Pons (tissue), 1 donor: Measurements from ENCODE around the gene MAGEB3.
"Not testable (repeated sequence)": the region's sequence is repeated elsewhere in the genome, so short reads cannot be mapped to it uniquely, and the experiment has no call there.

Experiments
- DNase-seq: peaks from one replicate; pipeline ENCODE4 v3.0.0-alpha.2; 2016; ENCODE audit warnings: low spot score

Gene MAGEB3

DNA sequence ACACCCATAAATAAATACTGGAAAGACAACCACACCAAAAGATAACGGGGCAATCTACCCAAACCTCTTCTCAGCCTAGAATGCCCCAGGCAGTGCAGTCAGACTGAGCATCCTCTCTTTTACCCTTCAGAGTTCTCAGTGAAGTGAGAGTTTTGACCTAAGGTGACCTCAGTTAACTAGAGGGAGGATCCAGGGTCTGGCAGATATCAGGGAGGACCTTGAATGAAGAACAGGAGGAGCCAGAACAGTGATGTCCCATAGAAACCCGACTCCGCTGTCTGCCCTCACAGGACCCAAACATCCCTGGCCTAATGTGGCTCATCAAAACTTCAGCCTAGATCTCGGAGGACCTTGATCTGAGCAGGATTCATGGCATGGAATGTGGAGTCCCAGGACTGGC is at the start of gene MAGEB3:
Gene MAGEB3 (plus strand): TSS at position 263 of the 400 bp plus-strand sequence. CDS start 5,268 bp downstream, outside the sequence.
- no peak for DNase-seq

- no peak for DNase-seq
Measured at GRCh38 chrX:30181353-30181752, 49.1 kb upstream of the MAGEB3 start.

DNA sequence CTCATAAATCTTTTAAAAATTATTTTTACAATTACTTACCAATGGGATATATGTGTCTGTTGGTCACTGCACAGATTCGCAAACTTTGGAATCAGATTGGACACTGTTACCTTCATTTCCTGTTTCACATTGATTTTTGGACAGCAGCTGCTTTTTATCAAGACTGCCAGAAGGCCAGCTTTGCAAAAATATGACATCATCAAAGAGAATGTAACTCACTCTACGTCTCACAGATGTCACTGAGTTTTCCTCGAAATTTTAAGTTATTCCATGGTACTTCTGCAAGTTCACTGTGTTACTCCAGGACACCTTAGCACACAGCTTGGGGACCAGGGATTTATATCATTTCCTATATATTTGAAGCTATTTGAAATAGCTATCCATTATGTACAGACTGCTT is 46.9 kb upstream of the MAGEB3 start:
- DNase-seq = no peak

DNA sequence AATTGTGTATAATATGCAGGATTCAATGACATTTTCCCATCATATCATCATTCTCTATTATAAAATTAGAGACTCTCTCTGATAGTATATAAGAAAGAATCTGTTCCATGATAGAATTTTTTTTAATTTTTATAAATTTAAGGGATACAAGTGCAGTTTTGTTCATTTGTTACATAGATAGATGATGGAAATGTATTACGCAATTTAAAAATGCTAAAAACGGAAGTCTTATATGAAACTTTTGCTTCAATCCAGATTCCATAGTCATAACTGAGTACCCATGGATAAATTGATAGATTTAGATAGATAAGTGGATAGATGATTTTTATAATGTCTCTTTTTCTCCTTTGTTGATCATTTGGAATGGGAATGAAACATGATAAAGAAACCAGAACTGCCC is 40.0 kb upstream of the MAGEB3 start:
- DNase-seq = no peak

- not testable (repeated sequence) for DNase-seq
Measured at GRCh38 chrX:30193910-30194309, 36.5 kb upstream of the MAGEB3 start.

GRCh38 chrX:30196322-30196721 is 34.1 kb upstream of the MAGEB3 start:
- no peak for DNase-seq

- no peak for DNase-seq
Measured at GRCh38 chrX:30212172-30212571, 18.3 kb upstream of the MAGEB3 start.

GRCh38 chrX:30215357-30215843 is 15.1 kb upstream of the MAGEB3 start, which contains the start of gene MAGEB2:
TSS of gene MAGEB2 (plus strand) at chrX:30215563. CDS start at chrX:30218581, 3,018 bp downstream.
- no peak for DNase-seq

- DNase-seq = no peak
Measured at GRCh38 chrX:30217465-30217864, 13.0 kb upstream of the MAGEB3 start.

GRCh38 chrX:30219372-30219771 is 11.1 kb upstream of the MAGEB3 start:
- DNase-seq = no peak

GRCh38 chrX:30220661-30221060 is 9.8 kb upstream of the MAGEB3 start:
- DNase-seq = no peak

GRCh38 chrX:30224536-30224935 is 5.9 kb upstream of the MAGEB3 start:
- DNase-seq = no peak

DNA sequence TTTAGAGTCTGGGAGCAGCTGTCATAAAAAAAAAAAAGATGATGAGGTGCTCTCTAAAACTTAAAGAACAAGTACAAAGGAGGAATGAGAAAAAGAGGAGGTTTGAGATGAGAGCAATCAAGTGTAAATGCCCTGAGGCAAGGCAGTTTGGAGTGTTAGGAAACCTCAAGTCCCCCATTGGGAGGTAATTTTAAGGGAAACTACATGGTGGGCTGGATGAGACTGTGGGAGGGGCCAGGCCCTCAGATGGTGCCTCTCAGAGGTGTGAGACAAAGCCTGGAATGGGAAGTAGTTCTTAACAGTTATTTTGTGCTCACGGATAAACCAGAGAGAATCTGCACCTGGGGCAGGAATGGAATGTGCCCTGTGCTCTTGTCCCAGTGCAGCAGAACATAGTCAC is 1.9 kb upstream of the MAGEB3 start:
- no peak for DNase-seq

GRCh38 chrX:30241724-30242415 is 11.4 kb downstream of the MAGEB3 start, which contains the start of gene MAGEB4:
TSS of gene MAGEB4 (plus strand) at chrX:30242000. CDS start at chrX:30242136, 136 bp downstream.
- no peak for DNase-seq

DNA sequence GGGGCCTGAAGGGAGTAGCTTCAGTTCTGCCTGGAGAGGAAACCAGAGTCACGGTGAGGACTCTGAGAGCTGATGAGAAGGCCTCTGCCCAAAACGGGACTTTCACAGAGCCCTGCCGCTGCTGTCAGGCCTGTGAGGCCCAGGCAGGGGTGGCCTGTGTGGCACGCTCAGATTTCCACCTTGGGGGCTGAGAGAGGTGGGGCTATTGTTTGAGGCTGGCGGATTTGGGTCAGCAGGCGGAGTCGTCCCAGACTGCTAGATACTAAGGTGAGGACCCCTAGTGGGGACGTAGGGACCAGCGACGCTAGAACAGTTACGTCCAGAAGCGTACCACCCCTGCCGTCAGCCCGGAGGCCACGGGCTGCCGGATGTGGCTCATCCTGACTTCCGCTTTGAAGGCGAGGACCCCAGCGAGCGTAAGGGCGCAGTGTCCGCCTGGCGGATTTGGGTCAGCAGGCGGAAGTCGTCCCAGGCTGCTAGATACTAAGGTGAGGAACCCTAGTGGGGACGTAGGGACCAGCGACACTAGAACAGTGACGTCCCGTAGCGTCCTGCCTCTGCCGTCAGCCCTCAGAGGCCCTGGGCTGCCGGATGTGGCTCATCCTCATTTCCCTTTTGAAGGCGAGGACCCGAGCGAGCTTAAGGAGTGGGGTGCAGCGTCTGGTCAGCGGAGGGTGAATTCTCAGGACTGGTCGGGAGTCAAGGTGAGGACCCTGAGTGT is 16.5 kb downstream of the MAGEB3 start, which contains the start of gene MAGEB1:
Gene MAGEB1 (plus strand): TSS at position 378 of the 721 bp plus-strand sequence. CDS start 3,348 bp downstream, outside the sequence.
- no peak for DNase-seq

GRCh38 chrX:30248854-30249253 is 18.4 kb downstream of the MAGEB3 start:
- DNase-seq = no peak

DNA sequence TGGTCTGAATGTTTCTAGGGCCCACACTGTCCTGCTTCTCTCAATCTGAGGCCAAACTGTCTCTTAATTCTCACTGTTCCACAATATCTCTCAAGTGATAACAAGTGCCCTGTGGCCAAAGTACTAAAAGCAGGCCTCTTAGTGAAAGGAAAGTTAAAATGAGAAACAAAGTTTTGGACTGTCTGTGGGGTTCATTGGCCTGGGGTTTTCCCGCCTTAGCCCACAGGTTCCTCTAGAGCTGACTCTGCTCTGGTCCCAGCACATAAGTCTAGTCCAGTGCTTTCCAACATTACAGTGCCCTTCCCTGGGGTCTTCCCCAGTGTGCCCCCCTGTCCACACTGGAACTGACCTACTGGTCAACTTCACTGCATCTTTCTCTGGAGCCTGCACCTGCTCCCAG is 22.8 kb downstream of the MAGEB3 start:
- DNase-seq = no peak

DNA sequence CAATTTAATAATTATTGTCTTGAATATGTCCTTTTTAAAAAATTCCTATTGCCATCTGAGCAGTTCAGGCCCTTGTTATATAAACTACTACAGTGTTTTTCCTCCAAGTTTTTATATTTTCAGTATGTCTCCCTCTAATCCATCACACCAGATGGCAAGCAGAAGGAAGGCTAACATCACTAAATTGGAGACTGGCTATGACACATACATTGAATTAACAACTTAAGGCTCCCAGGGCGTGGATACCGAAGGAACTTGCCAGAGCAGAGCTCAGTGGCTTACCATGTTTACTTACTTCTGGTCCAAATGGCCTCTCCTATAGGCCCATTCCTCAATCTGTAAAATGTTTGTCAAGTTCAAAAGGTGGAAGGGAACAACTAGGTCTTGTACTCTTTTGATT is 29.5 kb downstream of the MAGEB3 start:
- DNase-seq = no peak

GRCh38 chrX:30261012-30261411 is 30.6 kb downstream of the MAGEB3 start:
- DNase-seq = no peak

GRCh38 chrX:30262763-30263162 is 32.3 kb downstream of the MAGEB3 start:
- DNase-seq = no peak

DNA sequence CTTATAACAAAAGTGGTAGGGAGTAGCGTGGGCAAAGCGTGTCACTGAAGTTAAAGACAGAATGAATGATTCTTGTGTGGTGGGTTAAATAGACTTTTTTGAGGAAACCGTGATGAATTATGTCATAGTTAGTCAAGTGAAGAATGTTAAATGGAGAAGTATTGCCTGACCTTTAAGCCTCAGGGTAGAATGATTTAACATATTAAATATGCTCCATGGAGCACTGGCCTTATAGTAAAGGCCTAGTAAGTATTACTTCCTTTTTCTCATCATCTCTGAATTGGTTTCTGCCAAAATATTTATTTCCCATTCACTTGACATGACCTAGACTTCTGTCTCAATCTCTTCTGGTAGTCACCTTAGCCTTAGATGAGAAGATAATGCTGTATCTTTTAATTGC is 40.2 kb downstream of the MAGEB3 start:
- no peak for DNase-seq

DNA sequence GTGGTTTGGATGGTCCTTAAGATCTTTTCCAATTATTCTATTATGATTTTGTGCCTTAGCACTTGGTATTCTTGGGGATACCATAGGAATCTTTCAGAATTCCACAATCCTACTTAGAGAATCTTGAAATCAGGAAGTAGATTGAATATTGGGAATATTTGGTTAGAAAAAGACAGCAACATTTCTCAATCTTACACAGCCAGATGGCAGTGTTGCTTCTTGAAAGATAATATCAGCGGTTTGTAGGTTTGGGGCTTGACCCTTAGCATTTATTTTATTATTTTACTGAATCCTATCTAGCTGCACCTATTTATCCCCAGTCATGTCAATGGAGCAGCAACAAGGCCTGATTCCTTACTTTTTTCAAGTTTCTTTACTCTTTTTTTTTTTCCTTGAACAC is 45.0 kb downstream of the MAGEB3 start:
- DNase-seq = peak; percentile 2

- no peak for DNase-seq
Measured at GRCh38 chrX:30278365-30278764, 47.9 kb downstream of the MAGEB3 start.
